Kidney (tissue), 14 donors: ENCODE results near the gene GPR35. TPM values are rescaled to one million over a fixed set of nuclear protein-coding genes. Genes with fewer than 3 reads are reported as not detected.
"Not testable (repeated sequence)": the region's sequence is repeated elsewhere in the genome, so short reads cannot be mapped to it uniquely, and the experiment has no call there.

Experiments
- DNase-seq, 5 donors: peaks; one replicate each; pipeline ENCODE4 v3.0.0-alpha.2; 2013 to 2020
- FAIRE-seq: peaks from 2 replicates; lab custom pipeline; 2012; peaks lifted over from hg19 to GRCh38; lab: Jason Lieb, UNC
- H3K27ac ChIP-seq, 2 donors: one replicate each; pipeline ENCODE4 v1.7.0; 2013; ENCODE audit warnings: low read depth in 2 of 2, low read length in 2 of 2, inconsistent platforms in 1 of 2
- H3K27me3 ChIP-seq: one replicate; pipeline ENCODE4 v1.7.1; 2013; ENCODE audit warnings: low read length, inconsistent platforms; ENCODE audit not compliant: control insufficient read depth, insufficient read depth
- H3K36me3 ChIP-seq, 3 donors: one replicate each; pipeline versions ENCODE4 v1.7.0 to v1.7.1; 2013; ENCODE audit warnings: low read length in 3 of 3, control low read depth in 1 of 3, inconsistent platforms in 1 of 3; ENCODE audit not compliant: insufficient read depth in 3 of 3, control insufficient read depth in 2 of 3
- H3K4me1 ChIP-seq, 3 donors: one replicate each; pipeline versions ENCODE4 v1.7.0 to v1.7.1; 2013; ENCODE audit warnings: low read length in 3 of 3, inconsistent platforms in 1 of 3, low read depth in 1 of 3; ENCODE audit not compliant: control insufficient read depth in 2 of 3, insufficient read depth in 2 of 3
- H3K4me3 ChIP-seq, 3 donors: one replicate each; pipeline versions ENCODE4 v1.7.0 to v1.8.1; 2013; ENCODE audit warnings: low read length in 3 of 3, control low read depth in 1 of 3, inconsistent platforms in 1 of 3
- H3K9ac ChIP-seq, 3 donors: one replicate each; pipeline versions ENCODE4 v1.7.0 to v1.7.1; 2013; ENCODE audit warnings: low read length in 3 of 3, control low read depth in 1 of 3, inconsistent platforms in 1 of 3
- H3K9me3 ChIP-seq, 3 donors: one replicate each; pipeline versions ENCODE4 v1.7.0 to v1.7.1; 2013; ENCODE audit warnings: low read length in 3 of 3, control low read depth in 1 of 3, inconsistent platforms in 1 of 3; ENCODE audit not compliant: control insufficient read depth in 2 of 3, insufficient read depth in 1 of 3
- CTCF ChIP-seq: IDR thresholded peaks from 3 replicates; pipeline ENCODE4 v1.5.1; 2012; ENCODE audit warnings: mild to moderate bottlenecking, moderate library complexity, borderline replicate concordance; ENCODE audit not compliant: insufficient read depth; ENCODE audit errors: extremely low read depth
- intact Hi-C: fragments of 100-400 bp; cut with DNase I; formaldehyde crosslinking; loops from one replicate; pipeline ENCODE4 v1.11.1; 2022
- polyA plus RNA-seq: library from polyadenylated mRNA; stranded (reverse); fragments of 350-450 nt; fragmentation: Illumina TruSeq; extraction: RNeasy Lipid Tissue Mini Kit (QIAGEN cat#74804); gene quantifications from one replicate; pipeline ENCODE4 v1.2.3, GENCODE V29; 2014; ENCODE audit warnings: low read depth, low replicate concordance; ENCODE audit not compliant: insufficient read depth
- total RNA-seq: library from RNA; stranded (reverse); fragmentation: NEBNext Ultra II Directional; extraction: Animal tissue kit (Norgen Biotek cat#: 25700); gene quantifications from one replicate; pipeline ENCODE4 v1.2.1, GENCODE V29; 2021
- donor health status: control.
- donor health status: control.
- donor health status: control.
- donor health status: control.
- donor health status: control.
- donor health status: DM: yes; HTN: yes; CAD: no.
- donor health status: Normal renal cell carcinoma (clear cell type).

The GPR35 gene
- total and polyA plus RNA-seq, 2 donors from 2014 or later: 1.7 to 6.7 TPM

DNA sequence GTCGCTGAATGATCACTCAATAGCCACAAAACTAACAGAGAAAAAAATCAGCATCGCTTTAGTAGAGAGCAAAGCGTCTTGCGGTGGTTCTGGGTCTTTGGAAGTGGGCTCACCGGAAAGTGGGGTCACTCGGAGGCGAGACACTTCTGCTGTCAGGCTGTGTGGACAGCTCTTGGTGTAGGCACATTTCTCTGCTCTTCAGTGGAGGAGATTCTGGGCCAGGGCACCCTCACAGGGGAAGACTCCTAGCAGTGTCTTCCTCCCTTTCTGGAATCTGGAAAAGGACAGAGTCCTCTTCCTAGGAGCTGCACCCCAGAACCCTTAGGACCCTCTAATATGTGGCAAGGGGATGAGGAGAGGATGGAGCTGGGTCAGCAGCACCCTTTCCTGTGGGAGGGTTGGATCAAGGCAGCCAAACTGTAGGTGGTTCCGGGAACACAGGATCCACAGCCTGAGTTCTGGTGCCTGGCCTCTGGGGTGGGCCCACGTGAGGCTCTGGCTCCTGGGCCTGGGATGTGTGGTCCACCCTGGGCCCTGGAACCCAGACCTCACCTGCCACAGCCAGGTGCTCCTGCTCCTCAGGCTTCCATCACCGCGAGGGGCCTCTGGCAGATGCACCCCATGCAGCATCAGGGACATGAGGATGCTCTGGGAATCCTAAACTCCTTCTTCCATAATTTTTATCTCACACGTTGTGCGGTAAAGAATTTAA, 25.1 kb downstream of the GPR35 start:
- intact Hi-C loops: no loop called here
- Histone ChIP-seq H3K36me3 (no peaks in the 10 kb centered on the region), H3K9ac (no peak overlapping the region), H3K27me3 (no peaks in the 10 kb centered on the region), H3K9me3 (no peaks in the 10 kb centered on the region), H3K27ac (no peak overlapping the region), H3K4me1 (no peaks in the 10 kb centered on the region), H3K4me3 (no peak overlapping the region)
- FAIRE-seq (no peak), DNase-seq (no peak)
- no peak for TF ChIP-seq CTCF

GRCh38 chr2:240651185-240651584, 25.9 kb downstream of the GPR35 start:
- no peaks in the 10 kb centered on the region for H3K9me3 ChIP-seq
- intact Hi-C loops: no loop called here
- H3K27ac ChIP-seq: no peak overlapping the region
- H3K4me1 ChIP-seq: no peaks in the 10 kb centered on the region
- TF ChIP-seq CTCF: no peak
- no peaks in the 10 kb centered on the region for H3K36me3 ChIP-seq
- H3K9ac ChIP-seq: no peak overlapping the region
- DNase-seq (no peak), FAIRE-seq (no peak)
- no peaks in the 10 kb centered on the region for H3K27me3 ChIP-seq
- H3K4me3 ChIP-seq: no peak overlapping the region

GRCh38 chr2:240655931-240656886, 30.9 kb downstream of the GPR35 start:
- H3K4me3 ChIP-seq: no peak overlapping the region

GRCh38 chr2:240659883-240660282, 34.6 kb downstream of the GPR35 start:
- H3K27ac ChIP-seq, intact Hi-C loops, H3K9ac ChIP-seq, H3K27me3 ChIP-seq, H3K9me3 ChIP-seq, H3K4me1 ChIP-seq, H3K4me3 ChIP-seq, H3K36me3 ChIP-seq, FAIRE-seq, DNase-seq: not testable (repeated sequence)

More at GRCh38 chr2:240655931-240656886, 30.9 kb downstream of the GPR35 start:
- Histone ChIP-seq H3K9ac (no peak overlapping the region), H3K36me3 (no peaks in the 10 kb centered on the region), H3K4me1 (no peaks in the 10 kb centered on the region), H3K27me3 (peaks cover 2% of the 10 kb centered on the region), H3K27ac (no peak overlapping the region), H3K9me3 (no peaks in the 10 kb centered on the region)
- no peak for FAIRE-seq
- no peak for DNase-seq
- TF ChIP-seq CTCF: no peak
- intact Hi-C loops: no loop called here
